Endothelial cell of umbilical vein (primary cell): ENCODE results near the gene DAND5.

Experiments
- EZH2 ChIP-seq: IDR thresholded peaks from 2 replicates; pipeline ENCODE4 v1.6.1; 2012; ENCODE audit warnings: borderline replicate concordance, low read depth, mild to moderate bottlenecking, moderate library complexity, low read length, inconsistent platforms; ENCODE audit not compliant: severe bottlenecking
- FOS ChIP-seq: IDR thresholded peaks from 2 replicates; pipeline ENCODE4 v1.6.1; 2011; ENCODE audit warnings: mild to moderate bottlenecking, low read length, moderate library complexity, borderline replicate concordance; ENCODE audit not compliant: insufficient read depth
- GATA2 ChIP-seq: IDR thresholded peaks from 2 replicates; pipeline ENCODE4 v1.7.0; 2011; ENCODE audit warnings: low read depth, mild to moderate bottlenecking, moderate library complexity, mixed read lengths, low read length; ENCODE audit not compliant: insufficient read length, insufficient read depth
- JUN ChIP-seq: IDR thresholded peaks from 2 replicates; pipeline ENCODE4 v1.6.1; 2011; ENCODE audit warnings: borderline replicate concordance, low read depth; ENCODE audit not compliant: insufficient read length, insufficient read depth
- MYC ChIP-seq: IDR thresholded peaks from one replicate; pipeline ENCODE4 v1.6.1; 2011; ENCODE audit warnings: mild to moderate bottlenecking, low read depth, low read length
- POLR2A ChIP-seq: IDR thresholded peaks from 2 replicates; pipeline ENCODE4 v1.6.1; 2012; ENCODE audit warnings: low read depth, mild to moderate bottlenecking, control low read depth, low read length
- POLR2AphosphoS5 ChIP-seq: IDR thresholded peaks from 2 replicates; pipeline ENCODE4 v1.6.1; 2012; ENCODE audit warnings: low read depth, mild to moderate bottlenecking, control low read depth, low read length, moderate library complexity; ENCODE audit not compliant: insufficient read depth
- TF ChIP-seq, protein P1 (sequence below), 2 donors: IDR thresholded peaks; 1 replicate in 1 of 2; 2 replicates in 1 of 2; pipeline ENCODE4 v1.5.1; 2011; ENCODE audit warnings: low read length in 2 of 2, mild to moderate bottlenecking in 2 of 2, moderate library complexity in 2 of 2, control low read depth in 1 of 2, inconsistent platforms in 1 of 2, low read depth in 1 of 2; ENCODE audit not compliant: insufficient read depth in 1 of 2; ENCODE audit errors: extremely low read depth in 1 of 2
- TF ChIP-seq, protein P2 (sequence below): IDR thresholded peaks from 2 replicates; pipeline ENCODE4 v1.6.1; 2011; ENCODE audit not compliant: insufficient read depth, insufficient read length

DNA sequence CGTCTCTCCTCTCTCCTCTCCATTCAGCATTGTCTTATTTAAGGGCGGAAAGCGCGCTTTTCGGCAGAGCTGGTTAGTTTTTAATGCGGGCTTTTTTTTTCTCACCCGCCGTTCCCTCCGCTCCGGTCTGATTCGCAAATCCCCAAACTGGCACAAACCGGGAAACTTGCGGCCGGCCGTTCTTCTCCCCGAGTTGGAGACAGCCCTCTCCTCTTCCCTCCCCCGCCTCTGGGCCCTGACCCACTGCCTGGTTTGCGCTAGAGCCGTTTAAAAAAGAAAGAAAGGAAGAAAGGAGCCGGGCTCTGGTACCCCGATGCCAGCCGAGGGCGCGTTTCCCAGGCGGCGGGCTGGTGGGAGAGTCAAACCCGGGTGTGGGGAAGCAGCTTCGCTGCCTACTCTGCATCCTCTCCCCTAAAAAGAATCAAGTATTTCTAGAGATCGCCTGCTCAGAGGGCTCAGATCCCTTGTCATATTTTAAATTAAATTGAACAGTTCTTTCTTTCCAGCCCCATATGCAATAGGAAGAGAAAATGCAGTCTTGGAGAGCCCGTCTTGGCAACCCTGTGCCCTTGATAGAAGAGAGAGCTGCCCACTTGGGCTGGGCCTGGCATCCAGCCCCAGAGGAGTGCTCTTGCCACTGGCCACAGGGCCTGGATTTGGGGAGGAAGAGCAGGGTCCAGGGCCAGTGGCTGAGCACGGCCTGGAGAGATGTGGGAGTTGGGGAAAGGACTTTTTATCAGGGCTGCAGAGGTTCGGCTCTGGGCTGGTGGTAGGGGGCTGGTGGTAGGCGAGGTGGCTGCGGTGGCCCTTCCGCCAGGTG lies 44.9 kb downstream of the DAND5 start:
- TF ChIP-seq, protein P1, sequence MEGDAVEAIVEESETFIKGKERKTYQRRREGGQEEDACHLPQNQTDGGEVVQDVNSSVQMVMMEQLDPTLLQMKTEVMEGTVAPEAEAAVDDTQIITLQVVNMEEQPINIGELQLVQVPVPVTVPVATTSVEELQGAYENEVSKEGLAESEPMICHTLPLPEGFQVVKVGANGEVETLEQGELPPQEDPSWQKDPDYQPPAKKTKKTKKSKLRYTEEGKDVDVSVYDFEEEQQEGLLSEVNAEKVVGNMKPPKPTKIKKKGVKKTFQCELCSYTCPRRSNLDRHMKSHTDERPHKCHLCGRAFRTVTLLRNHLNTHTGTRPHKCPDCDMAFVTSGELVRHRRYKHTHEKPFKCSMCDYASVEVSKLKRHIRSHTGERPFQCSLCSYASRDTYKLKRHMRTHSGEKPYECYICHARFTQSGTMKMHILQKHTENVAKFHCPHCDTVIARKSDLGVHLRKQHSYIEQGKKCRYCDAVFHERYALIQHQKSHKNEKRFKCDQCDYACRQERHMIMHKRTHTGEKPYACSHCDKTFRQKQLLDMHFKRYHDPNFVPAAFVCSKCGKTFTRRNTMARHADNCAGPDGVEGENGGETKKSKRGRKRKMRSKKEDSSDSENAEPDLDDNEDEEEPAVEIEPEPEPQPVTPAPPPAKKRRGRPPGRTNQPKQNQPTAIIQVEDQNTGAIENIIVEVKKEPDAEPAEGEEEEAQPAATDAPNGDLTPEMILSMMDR (IDR thresholded peaks at IDR 0.05; ENCODE audit: extremely low read depth in 1 of 2, insufficient read depth in 1 of 2, low read depth in 1 of 2, low read length in 2 of 2) = no peak
- TF ChIP-seq POLR2A (no peak), POLR2AphosphoS5 (no peak), JUN (no peak), EZH2 (no peak), MYC (no peak), GATA2 (no peak), FOS (no peak)
- TF ChIP-seq, protein P2, sequence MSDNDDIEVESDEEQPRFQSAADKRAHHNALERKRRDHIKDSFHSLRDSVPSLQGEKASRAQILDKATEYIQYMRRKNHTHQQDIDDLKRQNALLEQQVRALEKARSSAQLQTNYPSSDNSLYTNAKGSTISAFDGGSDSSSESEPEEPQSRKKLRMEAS = no peak
